IPS-18c (cell line): ENCODE measurements around the gene MGMT.

Experiments
- H3K4me3 ChIP-seq: 2 replicates; pipeline ENCODE4 v1.7.0; 2013; ENCODE audit warnings: low read depth, mild to moderate bottlenecking, low read length, moderate library complexity; ENCODE audit not compliant: insufficient read depth
- H3K9me3 ChIP-seq: one replicate; pipeline ENCODE4 v1.6.1; 2013; ENCODE audit warnings: mild to moderate bottlenecking, low read length, moderate library complexity; ENCODE audit not compliant: control insufficient read depth, insufficient read depth

Gene MGMT

GRCh38 chr10:129474642-129475041 lies 7.6 kb downstream of the MGMT start:
- H3K4me3 ChIP-seq = no peak overlapping the region
- H3K9me3 ChIP-seq = peaks cover 5% of the 10 kb centered on the region

GRCh38 chr10:129476431-129476830 lies 9.4 kb downstream of the MGMT start:
- Histone ChIP-seq H3K9me3 (peaks cover 5% of the 10 kb centered on the region), H3K4me3 (no peak overlapping the region)

GRCh38 chr10:129477051-129477450 lies 10.0 kb downstream of the MGMT start:
- H3K9me3 ChIP-seq = peaks cover 5% of the 10 kb centered on the region

GRCh38 chr10:129481641-129482040 lies 14.6 kb downstream of the MGMT start:
- Histone ChIP-seq H3K4me3 (no peak overlapping the region), H3K9me3 (peaks cover 5% of the 10 kb centered on the region)

More at GRCh38 chr10:129477051-129477450, 10.0 kb downstream of the MGMT start:
- no peak overlapping the region for H3K4me3 ChIP-seq

GRCh38 chr10:129483430-129484010 lies 16.5 kb downstream of the MGMT start:
- Histone ChIP-seq H3K4me3 (no peak overlapping the region), H3K9me3 (no peaks in the 10 kb centered on the region)

- Histone ChIP-seq H3K4me3 (no peak overlapping the region), H3K9me3 (no peaks in the 10 kb centered on the region)
Measured at GRCh38 chr10:129486805-129487204, 19.8 kb downstream of the MGMT start.

GRCh38 chr10:129491123-129491734 lies 24.2 kb downstream of the MGMT start:
- H3K9me3 ChIP-seq = peaks cover 2% of the 10 kb centered on the region

GRCh38 chr10:129494176-129494575 lies 27.1 kb downstream of the MGMT start:
- H3K9me3 ChIP-seq = peaks cover 4% of the 10 kb centered on the region
- H3K4me3 ChIP-seq = no peak overlapping the region

More at GRCh38 chr10:129491123-129491734, 24.2 kb downstream of the MGMT start:
- no peak overlapping the region for H3K4me3 ChIP-seq

GRCh38 chr10:129494740-129495139 lies 27.7 kb downstream of the MGMT start:
- no peak overlapping the region for H3K4me3 ChIP-seq
- H3K9me3 ChIP-seq = peaks cover 4% of the 10 kb centered on the region

- peaks cover 4% of the 10 kb centered on the region for H3K9me3 ChIP-seq
- no peak overlapping the region for H3K4me3 ChIP-seq
Measured at GRCh38 chr10:129495256-129495655, 28.2 kb downstream of the MGMT start.

- Histone ChIP-seq H3K4me3 (no peak overlapping the region), H3K9me3 (peaks cover 4% of the 10 kb centered on the region)
Measured at GRCh38 chr10:129495698-129496097, 28.7 kb downstream of the MGMT start.

- Histone ChIP-seq H3K4me3 (no peak overlapping the region), H3K9me3 (peaks cover 4% of the 10 kb centered on the region)
Measured at GRCh38 chr10:129497013-129497412, 30.0 kb downstream of the MGMT start.

- H3K9me3 ChIP-seq = peaks cover 2% of the 10 kb centered on the region
Measured at GRCh38 chr10:129498680-129499079, 31.6 kb downstream of the MGMT start.

GRCh38 chr10:129500617-129501339 lies 33.7 kb downstream of the MGMT start:
- Histone ChIP-seq H3K9me3 (peaks cover 2% of the 10 kb centered on the region), H3K4me3 (no peak overlapping the region)

More at GRCh38 chr10:129498680-129499079, 31.6 kb downstream of the MGMT start:
- no peak overlapping the region for H3K4me3 ChIP-seq

GRCh38 chr10:129501652-129502436 lies 34.8 kb downstream of the MGMT start:
- Histone ChIP-seq H3K4me3 (no peak overlapping the region), H3K9me3 (peaks cover 2% of the 10 kb centered on the region)

- Histone ChIP-seq H3K4me3 (no peak overlapping the region), H3K9me3 (peaks cover 2% of the 10 kb centered on the region)
Measured at GRCh38 chr10:129502448-129502847, 35.4 kb downstream of the MGMT start.

GRCh38 chr10:129505500-129506075 lies 38.5 kb downstream of the MGMT start:
- no peaks in the 10 kb centered on the region for H3K9me3 ChIP-seq

More at GRCh38 chr10:129505500-129506075, 38.5 kb downstream of the MGMT start:
- H3K4me3 ChIP-seq = no peak overlapping the region
